NCI-H774 (cell line): ENCODE data around the gene RNGTT.

Experiments
- DNase-seq: peaks from one replicate; lab custom pipeline; 2025; lab: John Stamatoyannopoulos, UW

The RNGTT gene

DNA sequence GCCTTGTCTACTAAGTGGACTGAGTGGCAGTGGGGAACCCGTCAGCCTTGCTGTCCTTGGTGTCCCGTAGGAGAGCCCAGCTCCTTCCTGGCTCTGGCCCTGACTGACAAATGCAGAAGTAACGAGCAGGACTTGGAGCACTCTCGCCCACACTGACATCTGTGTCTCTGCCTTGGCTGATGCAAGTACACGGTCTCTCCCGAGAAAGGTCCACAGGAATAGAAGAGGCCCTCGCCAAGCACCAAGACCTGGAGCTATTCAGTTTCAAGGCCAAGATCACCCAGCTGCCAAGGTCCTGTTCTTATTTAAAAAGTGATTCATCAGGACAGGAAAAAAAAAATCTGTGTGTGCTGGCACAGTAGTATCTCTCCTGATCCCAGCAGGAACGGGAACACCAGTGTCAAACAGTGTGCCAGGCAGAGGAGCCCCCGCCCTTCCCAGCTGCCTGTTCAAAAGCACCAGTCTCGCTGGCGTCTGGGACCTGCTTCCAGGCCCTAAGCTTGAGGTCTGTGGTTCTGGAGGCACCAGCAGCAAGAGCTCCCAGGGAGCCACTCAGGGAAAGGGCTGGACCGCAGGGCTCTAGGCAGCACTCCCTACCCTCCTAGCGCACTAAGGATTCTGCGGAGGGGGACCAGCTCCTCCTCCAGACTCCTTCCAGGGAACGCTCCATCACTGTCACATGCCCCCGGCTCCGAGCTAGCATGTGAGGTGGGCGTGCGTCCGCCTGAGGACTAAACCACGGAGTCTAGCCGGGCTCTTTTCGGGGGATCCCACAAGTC is 376.9 kb downstream of the RNGTT start:
- DNase-seq = no peak

DNA sequence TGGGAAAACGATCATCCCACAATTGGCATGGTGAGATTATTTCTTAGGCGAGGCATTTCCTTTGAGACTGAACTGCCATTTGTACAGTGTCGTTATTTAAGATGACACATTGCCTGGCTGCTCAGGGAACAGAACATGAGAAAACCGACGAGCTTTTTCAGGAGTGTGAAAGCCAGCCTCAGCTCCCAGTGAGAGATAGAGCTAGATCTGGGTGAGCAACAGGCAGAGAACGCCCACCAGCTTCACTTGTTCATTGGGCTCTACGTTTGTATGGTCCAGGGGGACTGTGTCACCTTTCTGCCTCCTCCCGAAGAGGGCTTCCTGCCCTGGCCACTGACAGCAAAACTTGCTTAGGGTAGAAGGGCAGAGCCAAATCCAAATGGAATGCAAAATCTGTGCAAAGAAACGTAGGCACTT is 378.1 kb downstream of the RNGTT start:
- DNase-seq = no peak

- no peak for DNase-seq
These were observed 378.7 kb downstream of the RNGTT start for GRCh38 chr6:88584581-88585275.

DNA sequence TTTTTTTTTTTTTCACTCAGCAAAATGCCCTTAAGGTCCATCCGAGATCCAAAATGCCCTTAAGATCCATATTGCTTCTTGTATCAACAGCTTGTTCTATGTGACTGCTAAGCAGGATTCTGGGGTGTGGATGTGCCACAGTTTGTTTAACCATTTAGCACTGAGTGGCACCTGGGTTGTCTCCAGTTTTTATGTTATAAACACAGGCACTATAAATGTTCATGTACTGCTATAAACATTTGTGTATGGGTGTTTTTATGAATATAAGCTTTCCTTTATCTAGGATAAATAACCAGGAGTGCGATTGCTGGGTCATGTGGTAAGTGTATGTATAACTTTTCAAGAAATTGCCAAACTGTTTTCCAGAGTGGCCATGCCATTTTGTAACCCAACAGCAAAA is 386.0 kb downstream of the RNGTT start:
- no peak for DNase-seq

DNA sequence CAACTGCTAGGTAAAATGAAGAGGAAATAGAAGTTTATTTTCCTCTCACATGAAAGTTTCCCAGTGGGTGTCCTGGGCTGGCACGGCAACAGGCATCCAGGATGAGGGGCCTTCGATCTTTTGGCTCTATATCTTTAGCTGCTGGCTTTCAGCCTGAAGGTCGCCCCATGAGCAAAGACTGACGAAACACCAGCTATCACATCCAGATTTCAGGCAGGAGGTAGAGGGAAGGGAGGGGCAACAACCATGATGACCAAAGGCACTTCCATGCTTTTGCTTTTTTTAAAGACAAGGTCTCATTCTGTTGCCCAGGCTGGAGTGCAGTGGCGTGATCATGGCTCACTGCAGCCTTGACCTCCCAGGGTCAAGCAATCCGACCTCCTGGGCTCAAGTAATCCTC is 387.9 kb downstream of the RNGTT start:
- DNase-seq = no peak

GRCh38 chr6:88574651-88575050 is 388.8 kb downstream of the RNGTT start:
- no peak for DNase-seq

GRCh38 chr6:88574031-88574430 is 389.4 kb downstream of the RNGTT start:
- peak; percentile 12 for DNase-seq

GRCh38 chr6:88573561-88573960 is 389.9 kb downstream of the RNGTT start:
- no peak for DNase-seq

- no peak for DNase-seq
These were observed 390.8 kb downstream of the RNGTT start for GRCh38 chr6:88572449-88573139.

- no peak for DNase-seq
These were observed 393.5 kb downstream of the RNGTT start for GRCh38 chr6:88569959-88570358.

DNA sequence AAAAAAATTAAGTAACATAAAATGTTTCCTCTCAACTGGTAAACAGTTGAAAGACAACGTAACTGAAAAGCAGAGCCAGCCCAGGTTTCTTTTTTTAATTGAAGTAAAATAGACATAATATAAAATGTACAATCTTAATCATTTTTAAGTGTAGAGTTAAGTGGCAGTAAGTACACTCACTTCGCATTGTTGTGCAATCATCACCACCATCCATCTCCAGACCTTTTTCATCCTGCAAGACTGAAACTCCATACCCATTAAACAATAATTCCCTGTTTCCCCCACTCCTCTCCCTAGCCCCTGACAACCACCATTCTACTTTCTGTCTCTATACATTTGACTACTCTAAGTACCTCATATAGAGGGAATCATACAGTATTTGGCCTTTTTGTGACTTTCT is 395.7 kb downstream of the RNGTT start:
- no peak for DNase-seq

GRCh38 chr6:88566746-88567534 is 396.5 kb downstream of the RNGTT start:
- no peak for DNase-seq

DNA sequence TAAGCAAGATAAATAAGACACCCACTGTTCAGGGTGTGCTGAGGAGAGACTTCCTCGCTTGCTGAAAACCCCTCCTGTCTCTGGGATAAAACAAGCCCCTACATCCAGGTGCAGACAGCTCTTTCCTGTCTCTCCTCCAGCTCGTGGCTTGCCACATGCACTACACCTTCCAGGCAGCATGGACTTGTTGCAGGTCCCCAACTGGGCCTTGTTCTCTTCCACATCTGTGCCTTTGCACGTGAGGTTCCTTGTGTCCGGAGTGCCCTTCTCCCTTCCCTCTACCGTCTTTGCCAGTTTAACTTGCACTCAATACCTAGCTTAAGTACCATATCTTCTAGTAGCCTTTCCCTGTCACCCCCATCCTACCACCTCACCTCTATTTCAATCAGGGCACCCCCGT is 397.6 kb downstream of the RNGTT start:
- DNase-seq = no peak

DNA sequence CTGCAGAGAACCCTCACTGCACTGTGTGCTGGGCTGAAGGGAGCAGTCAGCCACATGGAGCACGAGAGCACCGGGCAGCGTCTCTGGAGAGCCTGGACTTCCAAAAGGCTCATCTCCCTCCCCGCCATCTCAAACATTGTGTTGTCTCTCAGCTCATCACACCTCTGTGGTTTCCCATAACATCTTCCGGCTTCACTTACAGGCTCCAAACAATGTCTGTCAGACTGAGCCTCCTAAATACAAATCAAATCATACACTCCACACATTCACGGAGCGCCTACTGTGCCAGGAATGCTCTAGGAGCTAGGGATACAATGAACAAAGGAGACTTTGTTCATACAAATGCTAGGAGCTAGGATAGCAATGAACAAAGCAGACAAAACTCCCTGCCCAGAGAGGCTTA is 398.0 kb downstream of the RNGTT start:
- no peak for DNase-seq

DNA sequence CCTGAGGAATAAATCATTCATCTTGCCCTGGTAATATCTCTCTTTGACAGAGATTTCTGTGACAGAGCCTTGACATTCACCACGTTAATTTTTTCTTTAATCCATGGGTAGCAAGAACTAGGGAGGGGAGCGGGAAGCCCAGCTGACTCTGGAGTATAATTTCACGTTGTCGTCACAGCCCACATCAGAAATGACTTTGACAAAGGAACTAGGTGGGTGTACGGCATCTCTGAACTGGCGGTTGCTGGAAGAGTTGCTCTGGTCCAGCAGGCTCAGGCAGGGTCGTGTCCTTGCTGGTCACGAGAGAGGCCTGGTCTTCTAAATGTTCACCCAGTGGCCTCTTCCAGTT is 400.2 kb downstream of the RNGTT start:
- no peak for DNase-seq

DNA sequence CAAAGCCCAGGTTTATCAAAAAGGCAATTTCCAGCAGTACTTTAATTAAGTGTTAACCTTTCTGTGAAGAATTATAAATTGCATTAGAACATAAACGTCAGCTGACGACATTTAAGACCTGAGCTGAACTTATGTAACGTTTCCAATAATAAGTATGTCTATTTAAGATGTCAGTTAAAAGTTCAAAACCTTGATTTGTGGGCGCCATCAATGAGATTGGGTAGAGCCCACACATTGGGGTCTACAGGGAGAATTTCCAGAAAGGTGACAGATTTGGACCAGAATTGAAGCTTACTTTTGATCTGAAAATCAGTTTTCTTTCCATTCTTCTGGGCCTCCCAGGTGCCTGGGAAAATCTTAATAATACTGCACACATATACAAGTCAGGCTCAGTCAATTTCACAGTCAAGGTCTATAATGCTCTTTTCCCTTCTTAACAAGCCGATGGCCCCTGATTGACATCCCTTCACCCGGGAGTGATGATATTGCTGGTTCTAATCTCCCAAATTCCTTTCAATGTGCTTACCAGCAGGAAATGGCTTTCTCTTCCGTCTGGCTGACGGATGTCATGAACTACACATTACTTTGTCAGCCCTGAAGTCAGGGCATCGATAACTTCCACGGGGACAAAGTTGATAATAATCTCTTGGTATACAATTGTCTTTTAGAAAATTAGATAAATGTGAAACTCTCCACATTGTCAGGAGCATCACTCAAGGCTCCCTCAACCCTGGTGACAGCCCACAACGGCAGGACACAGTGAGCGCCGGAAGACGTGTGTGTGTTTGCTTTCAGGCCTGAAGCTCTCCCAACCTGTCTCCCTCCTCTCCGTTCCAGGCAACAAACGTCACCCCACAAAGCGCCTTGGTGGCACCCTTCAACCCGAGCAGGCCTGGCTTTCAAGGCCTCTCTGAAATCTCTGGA is 400.8 kb downstream of the RNGTT start:
- no peak for DNase-seq

GRCh38 chr6:88561954-88562315 is 401.5 kb downstream of the RNGTT start:
- no peak for DNase-seq

DNA sequence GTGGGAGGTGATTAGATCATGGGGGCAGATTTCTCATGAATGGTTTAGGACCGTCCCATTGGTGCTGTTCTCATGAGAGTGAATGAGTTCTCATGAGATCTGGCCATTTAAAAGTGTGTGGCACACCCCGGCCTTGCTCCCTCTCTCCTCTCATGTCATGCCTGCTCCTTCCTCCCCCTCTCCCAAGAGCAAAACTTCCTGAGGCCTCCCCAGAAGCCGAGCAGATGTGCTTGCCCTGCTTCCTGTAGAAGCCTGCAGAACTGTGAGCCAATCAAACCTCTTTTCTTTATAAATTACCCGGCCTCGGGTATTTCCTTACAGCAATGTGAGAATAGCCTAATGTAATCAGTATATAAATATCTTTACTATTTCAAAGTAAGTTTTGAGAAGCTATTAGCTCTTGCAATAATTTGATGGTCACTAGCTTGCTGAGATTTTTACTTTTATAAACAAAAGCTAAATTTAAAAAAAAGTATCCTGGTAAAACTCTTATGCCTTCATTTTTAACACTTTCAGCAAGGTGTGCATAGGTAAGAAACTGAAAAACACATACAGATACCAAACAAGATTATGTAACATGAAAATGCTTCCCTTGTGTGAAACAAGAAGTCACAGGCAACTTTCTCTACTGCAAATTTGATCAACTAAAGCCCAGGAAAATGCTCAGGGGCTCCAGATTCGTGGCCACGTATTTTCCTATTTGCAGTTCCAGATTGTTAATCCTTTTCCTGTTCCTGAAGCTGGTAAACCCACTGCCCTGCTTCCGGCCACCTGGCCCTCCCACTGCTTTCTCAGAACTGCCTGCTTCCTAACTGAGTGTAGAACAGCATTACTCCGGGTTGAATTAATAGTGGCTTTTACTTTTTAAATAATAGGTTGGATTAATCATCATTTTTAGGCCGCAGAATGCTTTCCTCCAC is 402.1 kb downstream of the RNGTT start:
- no peak for DNase-seq
